OCI-LY1 (cell line): ENCODE results near the gene SCUBE2.

Experiments used
- H2AFZ ChIP-seq: fragments of 200-600 bp; sonication (generic), shearing (Covaris generic); 2 replicates; pipeline ENCODE4 v1.6.0; 2014; ENCODE audit warnings: antibody characterized with exemption, mild to moderate bottlenecking, low read length
- H3F3A ChIP-seq: fragments of 200-600 bp; sonication (generic), shearing (Covaris generic); 2 replicates; pipeline ENCODE4 v1.6.0; 2014; ENCODE audit warnings: mild to moderate bottlenecking, antibody characterized with exemption, low read length, moderate library complexity; ENCODE audit not compliant: insufficient read depth
- H3K27ac ChIP-seq: fragments of 200-600 bp; sonication (generic); 2 replicates; pipeline ENCODE4 v1.5.1; 2014; ENCODE audit warnings: low read length, mixed run types, mild to moderate bottlenecking, low read depth; ENCODE audit not compliant: poor library complexity, severe bottlenecking
- H3K27me3 ChIP-seq: fragments of 200-600 bp; sonication (generic); 2 replicates; pipeline ENCODE4 v1.6.0; 2014; ENCODE audit warnings: antibody characterized with exemption, mild to moderate bottlenecking, low read length, moderate library complexity; ENCODE audit not compliant: insufficient read depth
- H3K36me3 ChIP-seq: fragments of 200-600 bp; sonication (generic); 2 replicates; pipeline ENCODE4 v1.6.1; 2014; ENCODE audit warnings: mild to moderate bottlenecking, antibody characterized with exemption, low read length, moderate library complexity, mixed read lengths; ENCODE audit not compliant: insufficient read depth
- H3K4me1 ChIP-seq: fragments of 200-600 bp; sonication (generic); 2 replicates; pipeline ENCODE4 v1.5.1; 2014; ENCODE audit warnings: mild to moderate bottlenecking, low read length, moderate library complexity; ENCODE audit not compliant: insufficient read depth, severe bottlenecking
- H3K4me2 ChIP-seq: fragments of 200-600 bp; sonication (generic), shearing (Covaris generic); 2 replicates; pipeline ENCODE4 v1.6.1; 2014; ENCODE audit warnings: low read length
- H3K4me3 ChIP-seq: fragments of 200-600 bp; sonication (generic); 2 replicates; pipeline ENCODE4 v1.5.1; 2014; ENCODE audit warnings: low read length, low read depth, mild to moderate bottlenecking, mixed read lengths; ENCODE audit not compliant: poor library complexity, severe bottlenecking
- H3K79me2 ChIP-seq: fragments of 200-600 bp; shearing (Covaris generic); 2 replicates; pipeline ENCODE4 v1.6.1; 2016; ENCODE audit warnings: mixed run types, low read length, mixed read lengths; ENCODE audit not compliant: insufficient read depth
- H3K9ac ChIP-seq: fragments of 200-600 bp; sonication (generic), shearing (Covaris generic); 2 replicates; pipeline ENCODE4 v1.6.1; 2014; ENCODE audit warnings: mild to moderate bottlenecking, low read length, mixed read lengths
- H3K9me2 ChIP-seq: fragments of 200-600 bp; sonication (generic), shearing (Covaris generic); 2 replicates; pipeline ENCODE4 v1.6.1; 2014; ENCODE audit warnings: low read depth, mild to moderate bottlenecking, low read length, mixed read lengths
- H3K9me3 ChIP-seq: fragments of 200-600 bp; shearing (Covaris generic); 2 replicates; pipeline ENCODE4 v1.6.1; 2014; ENCODE audit warnings: low read length, mixed read lengths
- H4K20me1 ChIP-seq: fragments of 200-600 bp; sonication (generic), shearing (Covaris generic); 2 replicates; pipeline ENCODE4 v1.6.0; 2016; ENCODE audit warnings: mild to moderate bottlenecking, low read length; ENCODE audit not compliant: insufficient read depth
- EZH2 ChIP-seq: fragments of 200-600 bp; sonication (generic), shearing (Covaris generic); IDR thresholded peaks from 2 replicates; pipeline ENCODE4 v1.8.0; 2017; ENCODE audit warnings: borderline replicate concordance, mixed run types, mild to moderate bottlenecking, antibody characterized with exemption, low read length, moderate library complexity, mixed read lengths
- TF ChIP-seq, protein P1 (sequence below): fragments of 200-600 bp; sonication (generic), shearing (Covaris generic); IDR thresholded peaks from 2 replicates; pipeline ENCODE4 v1.5.1; 2017; ENCODE audit warnings: mild to moderate bottlenecking, antibody characterized with exemption, low read length, moderate library complexity, mixed read lengths

The SCUBE2 gene

DNA sequence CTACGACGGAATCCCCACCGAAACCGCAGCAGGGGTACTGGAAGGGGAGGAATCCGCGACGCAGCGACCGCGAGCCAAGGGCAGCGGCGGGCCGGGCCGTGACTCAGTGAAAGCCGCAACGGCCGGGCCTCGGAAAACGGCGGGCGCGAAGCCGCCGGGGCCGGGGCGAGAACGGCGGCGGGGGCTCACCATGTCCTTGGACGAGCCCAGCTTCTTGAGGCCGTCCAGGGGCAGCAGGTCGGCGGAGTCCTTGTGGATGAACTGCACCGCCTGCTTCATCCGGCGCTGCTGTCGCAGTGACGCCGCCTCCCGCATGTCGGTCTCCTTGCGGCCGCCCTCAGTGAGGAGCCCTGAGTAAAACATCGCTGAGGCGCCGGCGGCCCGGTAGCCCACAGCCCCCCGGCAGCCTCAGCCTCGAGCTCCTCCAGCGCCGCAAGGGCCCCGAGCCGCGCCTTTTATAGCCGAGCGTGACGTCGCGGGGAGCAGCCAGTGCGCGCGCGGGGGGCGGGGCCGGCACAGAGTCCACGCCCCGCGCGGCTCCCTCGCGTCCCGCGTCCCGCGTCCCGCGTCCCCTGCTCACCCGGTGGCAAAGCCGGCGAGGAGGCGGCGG, 87.7 kb downstream of the SCUBE2 start, which contains the start of gene NRIP3:
TSS of gene NRIP3 (minus strand) at position 429 of the 610 bp plus-strand sequence. CDS start at position 363, 66 bp downstream.
- no peaks in the 10 kb centered on the region for H3K4me1 ChIP-seq
- no peaks in the 10 kb centered on the region for H3K9me2 ChIP-seq
- no peak within 1 kb of the TSS for H2AFZ ChIP-seq
- peak within 1 kb of the TSS; percentile 26 for H3K4me2 ChIP-seq
- TF ChIP-seq, protein P1, sequence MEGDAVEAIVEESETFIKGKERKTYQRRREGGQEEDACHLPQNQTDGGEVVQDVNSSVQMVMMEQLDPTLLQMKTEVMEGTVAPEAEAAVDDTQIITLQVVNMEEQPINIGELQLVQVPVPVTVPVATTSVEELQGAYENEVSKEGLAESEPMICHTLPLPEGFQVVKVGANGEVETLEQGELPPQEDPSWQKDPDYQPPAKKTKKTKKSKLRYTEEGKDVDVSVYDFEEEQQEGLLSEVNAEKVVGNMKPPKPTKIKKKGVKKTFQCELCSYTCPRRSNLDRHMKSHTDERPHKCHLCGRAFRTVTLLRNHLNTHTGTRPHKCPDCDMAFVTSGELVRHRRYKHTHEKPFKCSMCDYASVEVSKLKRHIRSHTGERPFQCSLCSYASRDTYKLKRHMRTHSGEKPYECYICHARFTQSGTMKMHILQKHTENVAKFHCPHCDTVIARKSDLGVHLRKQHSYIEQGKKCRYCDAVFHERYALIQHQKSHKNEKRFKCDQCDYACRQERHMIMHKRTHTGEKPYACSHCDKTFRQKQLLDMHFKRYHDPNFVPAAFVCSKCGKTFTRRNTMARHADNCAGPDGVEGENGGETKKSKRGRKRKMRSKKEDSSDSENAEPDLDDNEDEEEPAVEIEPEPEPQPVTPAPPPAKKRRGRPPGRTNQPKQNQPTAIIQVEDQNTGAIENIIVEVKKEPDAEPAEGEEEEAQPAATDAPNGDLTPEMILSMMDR: no peak
- no peak for TF ChIP-seq EZH2
- H4K20me1 ChIP-seq: no peaks in the 10 kb centered on the region
- H3K9ac ChIP-seq: no peak within 1 kb of the TSS
- H3K27me3 ChIP-seq: peaks cover 9% of the 10 kb centered on the region; the same call in 1 of the 2 replicates
- peak within 1 kb of the TSS; percentile 40 for H3K4me3 ChIP-seq
- no peak within 1 kb of the TSS for H3K27ac ChIP-seq
- no peaks in the 10 kb centered on the region for H3F3A ChIP-seq
- H3K36me3 ChIP-seq: no peaks in the 10 kb centered on the region
- H3K79me2 ChIP-seq: no peaks in the 10 kb centered on the region
- no peaks in the 10 kb centered on the region for H3K9me3 ChIP-seq

DNA sequence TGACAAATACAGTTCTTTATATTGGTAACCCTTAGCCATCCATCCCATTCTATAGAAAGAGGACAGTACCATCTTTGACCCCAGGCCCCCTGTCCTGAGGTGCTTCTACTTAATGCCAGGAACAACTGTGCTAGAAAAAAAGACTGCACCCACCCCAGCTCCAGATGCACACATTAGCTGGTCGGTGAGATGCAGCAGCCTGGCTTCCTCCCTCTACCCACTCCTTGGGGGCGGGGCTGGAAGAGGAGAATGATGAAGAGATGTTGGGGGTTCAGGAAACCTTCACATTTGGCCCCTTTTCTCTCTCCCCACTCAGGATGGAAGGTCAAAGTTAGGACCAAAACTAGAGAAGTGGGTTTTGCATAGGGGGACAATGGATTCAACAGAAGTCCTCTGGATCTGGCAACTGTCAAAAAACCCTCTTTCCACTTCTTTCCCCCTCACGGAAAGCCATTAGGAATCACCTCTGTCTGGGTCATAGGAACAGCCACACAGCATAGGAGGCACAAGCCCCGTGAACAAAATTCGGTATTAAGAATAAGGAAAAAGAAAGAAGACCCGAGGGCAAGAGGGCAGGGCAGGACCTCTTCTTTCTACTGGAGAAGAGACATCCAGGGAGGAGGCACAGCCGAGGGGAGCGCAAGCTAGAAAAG, 88.4 kb downstream of the SCUBE2 start:
- no peaks in the 10 kb centered on the region for H3F3A ChIP-seq
- H3K36me3 ChIP-seq: no peaks in the 10 kb centered on the region
- H3K4me2 ChIP-seq: peak overlapping the region; percentile 26
- TF ChIP-seq, protein P1: no peak
- no peak for TF ChIP-seq EZH2
- H3K4me1 ChIP-seq: no peaks in the 10 kb centered on the region
- H3K9me2 ChIP-seq: no peaks in the 10 kb centered on the region
- no peak overlapping the region for H2AFZ ChIP-seq
- H3K9me3 ChIP-seq: no peaks in the 10 kb centered on the region
- no peak overlapping the region for H3K9ac ChIP-seq
- H3K27me3 ChIP-seq: peaks cover 9% of the 10 kb centered on the region; the same call in 1 of the 2 replicates
- no peak overlapping the region for H3K27ac ChIP-seq
- H4K20me1 ChIP-seq: no peaks in the 10 kb centered on the region
- no peaks in the 10 kb centered on the region for H3K79me2 ChIP-seq
- H3K4me3 ChIP-seq: peak overlapping the region; percentile 40

DNA sequence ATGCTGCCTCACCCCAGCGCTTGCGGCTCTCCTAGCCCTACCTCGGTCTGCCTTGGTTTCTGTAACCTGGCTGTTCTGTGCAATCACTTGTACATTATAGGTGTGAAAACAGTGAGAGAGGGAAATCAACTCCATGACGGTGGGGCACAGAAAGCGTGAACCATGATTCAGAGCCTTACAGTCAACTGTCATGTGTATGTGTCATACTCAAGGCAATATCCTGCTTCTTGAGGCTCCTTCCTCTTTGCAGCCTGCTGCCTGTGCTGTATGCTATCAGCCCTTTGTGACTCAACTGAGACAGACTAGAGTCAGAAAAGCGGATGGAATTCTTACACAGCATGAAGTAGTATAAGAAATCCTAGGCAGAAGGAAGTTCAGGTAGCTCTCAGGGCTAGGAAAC, 89.7 kb downstream of the SCUBE2 start:
- Histone ChIP-seq H4K20me1 (no peaks in the 10 kb centered on the region), H3F3A (no peaks in the 10 kb centered on the region), H3K27me3 (peaks cover 9% of the 10 kb centered on the region; the same call in 1 of the 2 replicates), H3K4me3 (no peak overlapping the region), H3K9ac (no peak overlapping the region), H3K9me2 (no peaks in the 10 kb centered on the region), H3K79me2 (no peaks in the 10 kb centered on the region), H3K27ac (no peak overlapping the region), H3K4me1 (no peaks in the 10 kb centered on the region), H3K36me3 (no peaks in the 10 kb centered on the region), H3K4me2 (no peak overlapping the region), H2AFZ (no peak overlapping the region), H3K9me3 (no peaks in the 10 kb centered on the region)
- TF ChIP-seq, protein P1: no peak
- no peak for TF ChIP-seq EZH2
